ENCODE results near the gene ZMYM2. TPM values are rescaled to one million over a fixed set of nuclear protein-coding genes. Genes with fewer than 3 reads are reported as not detected.
A peak's percentile ranks its signal among the peaks of the same experiment; 100 is the strongest.
"Not testable (repeated sequence)": the region's sequence is repeated elsewhere in the genome, so short reads cannot be mapped to it uniquely, and the experiment has no call there.

ZMYM2 gene
- total RNA-seq, 1 donor from 2014 or later, result 303 TPM

- H3K9ac ChIP-seq, result no peak overlapping the region
- H2AFZ ChIP-seq (replicated peaks), result no peak overlapping the region
- peaks cover 50% of the 10 kb centered on the region for H3F3A ChIP-seq (ENCODE audit: low read depth)
- Mint-ChIP-seq H3K36me3 (peaks cover 75% of the 10 kb centered on the region), H3K4me3 (no peak overlapping the region), H3K9me3 (peaks cover 17% of the 10 kb centered on the region), H3K4me1 (no peaks in the 10 kb centered on the region), H3K27ac (no peak overlapping the region), H3K27me3 (ENCODE audit: insufficient read depth, low read depth) (peaks cover 1% of the 10 kb centered on the region)
- TF ChIP-seq EZH2 (IDR thresholded peaks at IDR 0.05) (no peak), EZH2phosphoT487 (IDR thresholded peaks at IDR 0.05) (no peak), CTCF (IDR thresholded peaks at IDR 0.05) (no peak)
- H4K20me1 ChIP-seq (ENCODE audit: low read depth), result peaks cover 48% of the 10 kb centered on the region
- no peak overlapping the region for H3K27ac ChIP-seq
- H3K27me3 ChIP-seq, result no peaks in the 10 kb centered on the region
- no peaks in the 10 kb centered on the region for H3K9me3 ChIP-seq (ENCODE audit: low read depth)
- H3K36me3 ChIP-seq, result peaks cover 52% of the 10 kb centered on the region
- no peak overlapping the region for H3K4me3 ChIP-seq
- DNase-seq (ENCODE audit: low spot score), result no peak
- H3K4me1 ChIP-seq, result no peaks in the 10 kb centered on the region
- no peak overlapping the region for H3K4me2 ChIP-seq
- peaks cover 100% of the 10 kb centered on the region for H3K79me2 ChIP-seq (ENCODE audit: low read depth)
These were observed 79.4 kb downstream of the ZMYM2 start for GRCh38 chr13:20037908-20038307.

- not testable (repeated sequence) for H3K27ac ChIP-seq; H3K27me3 Mint-ChIP-seq (ENCODE audit: insufficient read depth, low read depth); H3K4me1 ChIP-seq; H3K9me3 ChIP-seq (ENCODE audit: low read depth); H2AFZ ChIP-seq (replicated peaks); H3K4me2 ChIP-seq; H3K4me3 ChIP-seq; H3K4me3 Mint-ChIP-seq; H3K27me3 ChIP-seq; DNase-seq (ENCODE audit: low spot score); H3K9ac ChIP-seq; H3K27ac Mint-ChIP-seq; H3K4me1 Mint-ChIP-seq
- H3F3A ChIP-seq (ENCODE audit: low read depth), result peaks cover 37% of the 10 kb centered on the region
- Mint-ChIP-seq H3K36me3 (peaks cover 61% of the 10 kb centered on the region), H3K9me3 (peaks cover 17% of the 10 kb centered on the region)
- peaks cover 68% of the 10 kb centered on the region for H3K79me2 ChIP-seq (ENCODE audit: low read depth)
- H3K36me3 ChIP-seq, result peaks cover 23% of the 10 kb centered on the region
- peaks cover 70% of the 10 kb centered on the region for H4K20me1 ChIP-seq (ENCODE audit: low read depth)
These were observed 84.1 kb downstream of the ZMYM2 start for GRCh38 chr13:20042603-20043002.

GRCh38 chr13:20043207-20043925 lies 84.8 kb downstream of the ZMYM2 start:
- Mint-ChIP-seq H3K27ac (no peak overlapping the region), H3K27me3 (ENCODE audit: insufficient read depth, low read depth) (peaks cover 3% of the 10 kb centered on the region), H3K4me3 (no peak overlapping the region), H3K9me3 (peaks cover 15% of the 10 kb centered on the region), H3K36me3 (peaks cover 54% of the 10 kb centered on the region), H3K4me1 (peaks cover 5% of the 10 kb centered on the region)
- no peaks in the 10 kb centered on the region for H3K4me1 ChIP-seq
- H3K79me2 ChIP-seq (ENCODE audit: low read depth), result peaks cover 65% of the 10 kb centered on the region
- H3K36me3 ChIP-seq, result peaks cover 18% of the 10 kb centered on the region
- no peak overlapping the region for H3K27ac ChIP-seq
- H3K27me3 ChIP-seq, result no peaks in the 10 kb centered on the region
- peaks cover 37% of the 10 kb centered on the region for H3F3A ChIP-seq (ENCODE audit: low read depth)
- H3K4me2 ChIP-seq, result no peak overlapping the region
- H4K20me1 ChIP-seq (ENCODE audit: low read depth), result peaks cover 64% of the 10 kb centered on the region
- no peaks in the 10 kb centered on the region for H3K9me3 ChIP-seq (ENCODE audit: low read depth)
- no peak overlapping the region for H3K4me3 ChIP-seq
- DNase-seq (ENCODE audit: low spot score), result no peak
- TF ChIP-seq CTCF (IDR thresholded peaks at IDR 0.05) (no peak), EZH2phosphoT487 (IDR thresholded peaks at IDR 0.05) (no peak), EZH2 (IDR thresholded peaks at IDR 0.05) (no peak)
- H3K9ac ChIP-seq, result no peak overlapping the region
- H2AFZ ChIP-seq (replicated peaks), result no peak overlapping the region

GRCh38 chr13:20044086-20044485 lies 85.6 kb downstream of the ZMYM2 start:
- no peak for DNase-seq (ENCODE audit: low spot score)
- H3K27ac Mint-ChIP-seq, result no peak overlapping the region
- Histone ChIP-seq H3K4me1 (no peaks in the 10 kb centered on the region), H2AFZ (replicated peaks) (no peak overlapping the region), H3K79me2 (ENCODE audit: low read depth) (peaks cover 58% of the 10 kb centered on the region), H3K4me2 (no peak overlapping the region), H3K4me3 (no peak overlapping the region), H3K9me3 (ENCODE audit: low read depth) (no peaks in the 10 kb centered on the region), H3K36me3 (peaks cover 13% of the 10 kb centered on the region), H4K20me1 (ENCODE audit: low read depth) (peaks cover 60% of the 10 kb centered on the region), H3K9ac (no peak overlapping the region), H3K27ac (peak overlapping the region; percentile 27), H3K27me3 (no peaks in the 10 kb centered on the region), H3F3A (ENCODE audit: low read depth) (peaks cover 37% of the 10 kb centered on the region)
- H3K9me3 Mint-ChIP-seq, result peaks cover 11% of the 10 kb centered on the region
- peaks cover 3% of the 10 kb centered on the region for H3K27me3 Mint-ChIP-seq (ENCODE audit: insufficient read depth, low read depth)
- peaks cover 5% of the 10 kb centered on the region for H3K4me1 Mint-ChIP-seq
- TF ChIP-seq EZH2phosphoT487 (IDR thresholded peaks at IDR 0.05) (no peak), EZH2 (IDR thresholded peaks at IDR 0.05) (no peak)
- H3K36me3 Mint-ChIP-seq, result peaks cover 50% of the 10 kb centered on the region
- H3K4me3 Mint-ChIP-seq, result no peak overlapping the region
